GM21447 (cell line): ENCODE measurements around the gene FBXW8.

Source experiments
- ATAC-seq: cut with Tn5 transposase; IDR thresholded peaks from one replicate; pipeline ENCODE4 v1.9.1; 2021; ENCODE audit not compliant: unreplicated experiment

The FBXW8 gene

GRCh38 chr12:116884871-116885270 lies 25.9 kb upstream of the FBXW8 start:
- no peak for ATAC-seq

GRCh38 chr12:116885491-116885890 lies 25.3 kb upstream of the FBXW8 start:
- ATAC-seq = no peak

- ATAC-seq = no peak
These were observed 23.5 kb upstream of the FBXW8 start for GRCh38 chr12:116887244-116887643.

GRCh38 chr12:116887897-116888296 lies 22.9 kb upstream of the FBXW8 start:
- no peak for ATAC-seq

- ATAC-seq = no peak
These were observed 20.4 kb upstream of the FBXW8 start for GRCh38 chr12:116890330-116890729.

- no peak for ATAC-seq
These were observed 19.7 kb upstream of the FBXW8 start for GRCh38 chr12:116891019-116891418.

GRCh38 chr12:116892349-116893140 lies 18.2 kb upstream of the FBXW8 start:
- ATAC-seq = no peak

DNA sequence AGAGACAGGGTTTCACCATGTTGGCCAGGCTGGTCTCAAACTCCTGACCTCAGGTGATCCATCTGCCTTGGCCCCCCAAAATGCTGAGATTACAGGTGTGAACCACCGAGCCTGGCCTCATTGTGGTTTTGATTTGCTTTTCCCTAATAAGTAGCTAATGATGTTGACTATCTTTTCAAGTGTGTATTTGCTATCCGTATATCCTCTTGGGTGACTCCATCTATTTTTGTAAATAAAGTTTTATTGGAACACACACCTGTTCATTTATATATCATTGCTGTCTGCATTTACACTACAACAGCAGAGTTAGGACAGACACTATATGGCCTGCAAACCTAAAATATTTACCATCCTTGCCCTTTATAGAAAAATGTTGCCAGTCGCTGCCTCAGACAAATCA lies 15.8 kb upstream of the FBXW8 start:
- ATAC-seq = no peak

GRCh38 chr12:116896411-116896924 lies 14.3 kb upstream of the FBXW8 start:
- no peak for ATAC-seq

- no peak for ATAC-seq
These were observed 13.3 kb upstream of the FBXW8 start for GRCh38 chr12:116897476-116897875.

DNA sequence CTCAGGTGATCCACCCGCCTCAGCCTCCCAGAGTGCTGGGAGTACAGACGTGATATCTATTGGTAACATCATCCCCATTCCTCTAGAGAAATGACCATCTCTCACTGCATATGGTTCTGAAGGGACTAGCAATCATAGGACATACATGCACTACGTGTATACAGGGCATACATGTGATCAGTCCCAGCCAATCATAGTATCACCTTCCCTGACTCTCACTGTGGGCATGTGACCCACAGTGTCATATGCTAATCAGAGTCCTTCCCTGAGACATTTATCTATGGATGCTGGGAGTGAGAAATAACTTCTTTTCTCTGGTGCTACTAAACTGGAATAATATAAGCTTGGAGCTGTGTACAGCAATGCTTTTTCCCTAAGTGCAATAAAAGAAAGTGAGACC lies 12.1 kb upstream of the FBXW8 start:
- ATAC-seq = no peak

DNA sequence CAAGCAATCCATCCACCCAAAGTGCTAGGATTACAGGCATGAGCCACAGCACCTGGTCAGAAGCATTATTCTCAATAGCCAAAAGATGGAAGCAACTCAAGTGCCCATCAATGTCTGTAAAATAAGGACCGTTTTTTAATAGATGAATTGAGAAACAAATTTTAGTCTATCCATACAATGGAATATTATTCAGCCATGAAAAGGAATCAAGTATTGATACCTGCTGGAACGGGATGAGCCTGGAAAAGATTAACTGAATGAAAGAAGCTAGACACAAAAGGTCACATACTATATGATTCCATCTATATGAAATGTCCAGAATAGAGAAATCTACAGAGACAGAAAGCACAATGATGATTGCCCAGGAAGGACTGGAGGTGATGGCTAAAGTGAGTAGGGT lies 9.1 kb upstream of the FBXW8 start:
- ATAC-seq = no peak

GRCh38 chr12:116903818-116904217 lies 6.9 kb upstream of the FBXW8 start:
- no peak for ATAC-seq

DNA sequence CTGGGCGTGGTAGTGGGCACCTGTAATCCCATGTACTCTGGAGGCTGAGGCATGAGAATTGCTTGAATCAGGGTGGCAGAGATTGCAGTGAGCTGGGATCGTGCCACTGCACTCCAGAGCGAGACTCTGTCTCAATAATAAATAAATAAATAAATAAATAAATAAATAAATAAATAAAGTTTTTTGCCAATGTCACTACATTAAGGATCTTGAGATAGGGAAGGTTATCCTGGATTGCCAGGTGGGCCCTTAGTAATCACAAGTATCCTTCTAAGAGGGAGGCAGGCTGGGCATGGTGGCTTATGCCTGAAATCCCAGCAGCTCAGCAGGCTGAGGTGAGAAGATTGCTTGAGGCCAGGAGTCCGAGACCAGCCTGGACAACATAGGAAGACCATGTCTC lies 4.5 kb upstream of the FBXW8 start:
- ATAC-seq = no peak

- ATAC-seq = no peak
These were observed 488 bp upstream of the FBXW8 start for GRCh38 chr12:116910280-116910644.

DNA sequence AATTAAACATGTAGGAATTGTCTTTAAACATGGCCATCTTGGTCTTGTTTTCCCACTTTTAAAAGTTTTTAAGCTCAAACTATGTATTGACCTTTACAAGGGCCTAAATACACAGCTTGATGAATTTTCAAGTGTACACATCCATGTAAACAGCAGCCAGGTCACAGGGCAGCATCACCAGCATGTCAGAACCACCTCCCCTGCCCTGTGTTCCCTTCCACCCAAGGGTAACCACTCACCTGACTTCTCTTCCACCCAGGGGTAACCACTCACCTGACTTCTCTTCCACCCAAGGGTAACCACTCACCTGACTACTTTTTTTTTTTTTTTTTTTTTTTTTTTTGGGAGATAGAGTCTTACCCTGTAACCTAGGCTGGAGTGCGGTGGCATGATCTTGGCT lies 4.6 kb downstream of the FBXW8 start:
- ATAC-seq = no peak

- no peak for ATAC-seq
These were observed 5.4 kb downstream of the FBXW8 start for GRCh38 chr12:116916122-116916521.

DNA sequence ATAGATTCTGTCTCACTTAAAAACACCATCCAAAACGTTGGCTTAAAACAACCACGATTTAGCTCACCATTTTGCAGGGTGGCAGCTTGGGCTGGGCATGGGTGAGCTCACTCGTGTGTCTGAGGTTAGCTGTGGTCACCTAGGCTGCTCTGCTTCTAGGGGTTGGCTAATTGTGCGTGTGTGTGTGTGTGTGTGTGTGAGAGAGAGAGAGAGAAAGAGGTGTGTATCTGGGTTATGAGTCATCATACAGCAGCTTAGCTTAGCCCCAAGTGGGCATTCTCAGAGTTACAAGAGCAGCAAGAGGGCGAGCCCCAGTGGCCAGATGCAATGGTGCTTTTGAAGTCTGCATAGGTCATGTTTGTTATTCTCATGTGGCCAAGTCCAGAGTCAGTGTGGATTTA lies 6.0 kb downstream of the FBXW8 start:
- peak; percentile 81 for ATAC-seq

- ATAC-seq = no peak
These were observed 7.7 kb downstream of the FBXW8 start for GRCh38 chr12:116918464-116918863.

- no peak for ATAC-seq
These were observed 8.5 kb downstream of the FBXW8 start for GRCh38 chr12:116919247-116919661.

DNA sequence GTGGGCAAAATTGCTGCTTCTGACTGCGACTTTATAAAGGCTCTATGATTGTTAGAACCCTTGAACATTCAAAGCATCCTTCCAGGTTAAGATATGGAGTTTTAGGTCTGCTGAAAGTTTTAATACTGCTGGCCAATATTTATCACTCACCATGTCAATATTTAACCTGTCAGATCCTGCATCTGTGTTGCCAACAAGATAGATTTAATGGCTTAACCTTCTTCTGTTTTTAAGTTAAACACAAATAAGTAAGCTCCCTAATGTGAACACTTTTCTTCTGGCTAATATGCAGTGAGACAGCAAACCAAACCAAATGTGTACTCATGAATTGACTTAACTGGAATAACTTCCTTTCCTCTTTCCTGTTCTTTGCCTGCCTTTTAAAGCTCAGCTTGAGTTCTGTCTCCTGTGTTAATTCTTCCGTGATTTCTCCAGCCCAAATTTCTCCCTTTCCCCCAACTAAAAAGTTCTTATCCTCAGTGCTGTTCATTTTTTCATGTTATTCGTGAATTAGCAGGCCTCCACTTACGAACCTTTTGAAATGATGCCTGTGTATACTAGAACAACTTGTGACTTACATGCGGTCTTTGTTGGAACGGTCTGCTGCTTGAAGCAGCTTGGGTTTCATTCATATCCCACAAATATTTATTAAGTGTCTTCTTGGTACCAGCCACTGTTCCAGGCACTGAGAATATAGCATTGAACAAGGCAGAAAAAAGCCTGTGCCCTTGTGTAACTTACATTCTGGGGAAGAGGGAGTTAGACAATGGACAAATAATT lies 9.1 kb downstream of the FBXW8 start:
- no peak for ATAC-seq

DNA sequence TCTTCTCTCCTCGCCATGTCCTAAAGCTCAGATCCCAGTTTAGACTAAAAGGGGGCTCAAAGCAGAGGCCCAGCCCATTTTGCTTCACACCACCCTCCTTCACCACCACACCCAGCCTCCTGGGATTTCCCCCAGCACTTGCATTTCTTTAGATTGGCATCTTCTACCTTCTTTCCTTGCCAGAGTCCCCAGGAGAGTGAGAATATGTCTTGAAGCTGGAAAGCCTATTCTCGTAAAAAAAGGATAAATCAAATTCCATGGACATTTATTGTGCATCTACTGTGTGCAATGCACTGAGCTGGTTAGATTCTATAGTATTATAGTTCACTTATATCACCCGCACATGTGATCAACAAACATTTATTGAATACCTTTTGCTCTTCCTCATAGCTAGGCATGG lies 10.2 kb downstream of the FBXW8 start:
- no peak for ATAC-seq
